GM21367 (cell line): ENCODE measurements around the gene RGS9.
"Not testable (repeated sequence)": the region's sequence is repeated elsewhere in the genome, so short reads cannot be mapped to it uniquely, and the experiment has no call there.

Experiments
- ATAC-seq: cut with Tn5 transposase; IDR thresholded peaks from one replicate; pipeline ENCODE4 v1.9.1; 2021; ENCODE audit not compliant: unreplicated experiment

RGS9 gene

DNA sequence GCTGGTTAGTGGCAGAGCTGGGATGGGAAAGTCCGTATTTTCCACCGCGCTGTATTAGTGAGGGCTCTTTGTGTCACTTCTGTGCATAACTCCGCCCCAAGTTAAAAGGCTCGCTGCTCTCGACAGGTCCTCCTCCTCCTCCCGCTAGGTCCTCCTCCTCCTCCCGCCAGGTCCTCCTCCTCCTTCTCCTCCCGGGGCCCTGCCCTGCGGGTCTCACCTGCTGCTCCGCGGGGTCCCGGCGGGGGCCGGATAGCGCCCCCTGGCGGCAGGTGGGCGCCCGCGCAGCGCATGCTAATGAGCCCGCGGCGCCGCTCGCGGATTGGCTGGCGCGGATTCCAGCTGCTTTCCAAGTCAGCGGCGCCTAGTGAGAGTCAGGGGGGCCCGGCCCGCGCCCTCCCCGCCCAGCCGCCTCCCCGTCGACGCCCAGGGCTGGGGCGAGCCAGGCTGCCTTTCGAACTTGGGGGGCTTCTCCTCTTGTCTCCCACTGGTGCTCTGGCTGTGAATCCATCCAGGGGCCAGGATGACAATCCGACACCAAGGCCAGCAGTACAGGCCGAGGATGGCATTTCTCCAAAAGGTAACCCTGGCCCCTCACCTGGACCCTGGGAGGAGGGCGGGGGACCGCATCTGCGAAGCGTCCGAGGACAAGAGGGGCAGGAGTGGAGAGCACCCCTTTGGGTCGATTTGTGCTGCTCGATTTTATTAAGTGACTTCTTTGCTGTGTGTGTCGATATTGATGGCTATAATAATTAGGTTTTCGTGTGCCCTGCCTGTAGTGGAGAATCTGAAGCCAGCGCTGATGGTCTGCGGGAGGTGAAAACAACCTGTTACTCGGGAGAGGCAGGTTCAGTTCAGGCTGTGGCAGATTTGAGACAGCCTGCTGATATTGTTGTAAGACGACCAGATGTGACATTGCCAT, at the start of gene RGS9:
Gene RGS9 (plus strand): TSS at position 350 of the 919 bp plus-strand sequence. CDS start 171 bp downstream, at position 521.
- peak; percentile 86 for ATAC-seq

DNA sequence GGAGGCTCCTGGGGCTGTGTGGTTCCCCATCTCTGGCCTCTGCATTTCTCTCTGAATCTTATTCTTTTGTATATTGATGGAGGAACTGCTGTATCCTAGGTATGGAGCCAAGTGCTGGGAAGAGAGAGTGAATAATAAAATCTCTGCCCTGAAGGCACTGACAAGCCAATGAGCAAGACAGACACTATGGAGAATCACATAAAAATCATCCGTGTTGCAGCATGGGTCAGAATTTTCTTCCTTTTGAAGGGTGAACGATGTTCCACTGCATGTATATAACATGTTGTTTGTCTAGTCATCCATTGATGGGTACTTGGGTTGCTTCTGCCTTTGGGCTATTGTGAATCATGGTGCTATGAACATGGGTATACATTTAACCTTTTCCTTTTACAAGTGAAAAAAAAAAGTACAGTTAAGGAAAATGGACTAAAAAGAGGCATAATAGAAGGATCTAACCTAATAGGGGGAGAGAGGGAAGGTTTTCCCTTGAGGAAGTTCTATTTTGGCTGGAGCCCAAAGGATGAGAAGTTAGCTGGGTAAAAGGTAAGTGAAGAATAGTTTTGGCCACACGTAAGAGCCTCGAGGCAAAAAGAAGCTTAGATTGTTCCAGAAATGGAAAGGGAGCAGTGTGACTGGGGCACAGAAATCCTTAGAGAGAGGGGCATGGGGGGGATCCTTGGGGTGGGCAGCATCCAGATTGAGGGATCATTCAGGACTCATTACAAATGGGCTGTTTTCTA, 48.4 kb upstream of the RGS9 start:
- ATAC-seq, result no peak

DNA sequence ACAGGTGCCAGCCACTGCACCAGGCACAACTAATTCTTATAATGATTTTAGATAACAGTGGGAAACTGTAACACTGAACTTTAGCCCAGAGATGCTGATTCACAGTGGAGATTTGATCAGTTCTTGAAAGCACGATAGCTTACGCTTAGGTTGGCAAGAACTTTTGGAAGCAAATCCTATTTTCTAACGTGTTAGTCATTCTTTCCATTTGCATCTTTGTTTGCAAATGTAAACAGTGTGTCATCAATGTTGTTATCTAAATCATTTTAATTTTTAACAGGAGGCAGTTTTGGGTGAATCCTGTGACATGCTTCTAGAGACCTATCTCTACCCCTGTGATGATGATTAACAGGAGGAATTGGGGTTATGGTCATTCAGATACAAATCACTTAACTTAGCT, 44.9 kb upstream of the RGS9 start:
- ATAC-seq, result no peak

DNA sequence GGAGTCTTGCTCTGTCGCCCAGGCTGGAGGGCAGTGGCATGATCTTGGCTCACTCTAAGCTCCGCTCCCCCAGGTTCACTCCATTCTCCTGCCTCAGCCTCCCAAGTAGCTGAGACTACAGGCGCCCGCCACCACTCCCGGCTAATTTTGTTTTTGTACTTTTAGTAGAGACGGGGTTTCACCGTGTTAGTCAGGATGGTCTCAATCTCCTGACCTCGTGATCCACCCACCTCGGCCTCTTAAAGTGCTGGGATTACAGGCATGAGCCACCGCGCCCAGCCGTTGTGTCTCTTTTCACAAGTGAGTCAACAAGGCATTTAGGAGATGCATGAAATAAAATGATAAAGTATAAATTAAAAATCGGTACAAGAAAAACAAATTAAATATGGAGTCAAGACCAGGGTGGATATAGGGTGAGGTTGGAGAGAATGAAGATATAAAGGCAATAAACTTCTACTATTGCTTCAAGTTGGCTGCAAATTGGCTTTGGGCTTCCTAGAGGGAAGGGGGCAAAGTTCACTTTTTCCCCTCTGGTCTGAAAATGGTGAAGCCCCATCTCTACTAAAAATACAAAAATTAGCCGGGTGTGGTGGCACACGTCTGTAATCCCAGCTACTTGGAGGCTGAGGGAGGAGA, 44.3 kb upstream of the RGS9 start:
- ATAC-seq, result not testable (repeated sequence)

DNA sequence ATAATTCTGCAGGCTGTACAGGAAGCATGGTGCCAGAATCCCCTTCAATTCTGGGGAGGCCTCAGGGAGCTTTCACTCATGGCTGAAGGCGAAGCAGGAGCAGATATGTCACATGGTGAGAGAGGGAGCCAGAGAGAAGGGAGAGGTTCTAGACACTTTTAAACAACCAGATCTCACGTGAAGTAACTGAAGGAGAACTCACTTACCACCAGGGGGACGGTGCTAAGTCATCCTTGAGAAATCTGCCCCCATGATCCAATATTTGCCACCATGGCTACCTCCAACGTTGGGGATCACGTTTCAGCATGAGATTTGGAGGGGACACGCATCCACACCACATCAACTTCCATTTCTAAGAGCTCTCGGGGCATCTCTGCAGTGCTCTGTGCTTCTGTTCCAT, 43.2 kb upstream of the RGS9 start:
- no peak for ATAC-seq

DNA sequence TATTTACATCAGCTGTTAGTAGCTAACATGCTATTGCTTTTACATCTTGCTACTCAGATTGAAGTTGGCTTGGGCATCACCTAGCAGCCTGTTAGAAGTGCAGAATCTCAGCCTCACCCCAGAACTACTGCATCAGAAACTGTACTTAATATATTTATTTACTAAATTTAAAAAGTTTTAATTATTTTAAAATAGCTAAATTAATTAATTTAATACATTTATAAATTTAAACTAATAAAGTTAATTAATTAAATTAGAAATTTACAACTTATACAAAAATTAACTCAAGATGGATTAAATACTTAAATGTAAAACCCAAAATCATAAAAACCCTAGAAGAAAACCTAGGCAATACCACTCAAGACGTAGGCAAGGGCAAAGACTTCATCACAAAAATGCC, 41.7 kb upstream of the RGS9 start:
- no peak for ATAC-seq

DNA sequence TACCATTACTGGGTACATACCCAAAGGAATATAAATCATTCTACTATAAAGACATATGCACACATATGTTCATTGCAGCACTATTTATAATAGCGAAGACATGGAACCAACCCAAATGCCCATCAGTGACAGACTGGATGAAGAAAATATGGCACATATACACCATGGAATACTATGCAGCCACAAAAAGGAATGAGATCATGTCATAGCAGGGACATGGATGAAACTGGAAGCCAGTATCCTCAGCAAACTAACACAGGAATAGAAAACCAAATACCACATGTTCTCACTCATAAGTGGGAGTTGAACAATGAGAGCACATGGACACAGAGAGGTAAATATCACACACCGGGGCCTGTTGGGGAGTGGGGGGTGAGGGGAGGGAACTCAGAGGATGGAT, 40.8 kb upstream of the RGS9 start:
- not testable (repeated sequence) for ATAC-seq

DNA sequence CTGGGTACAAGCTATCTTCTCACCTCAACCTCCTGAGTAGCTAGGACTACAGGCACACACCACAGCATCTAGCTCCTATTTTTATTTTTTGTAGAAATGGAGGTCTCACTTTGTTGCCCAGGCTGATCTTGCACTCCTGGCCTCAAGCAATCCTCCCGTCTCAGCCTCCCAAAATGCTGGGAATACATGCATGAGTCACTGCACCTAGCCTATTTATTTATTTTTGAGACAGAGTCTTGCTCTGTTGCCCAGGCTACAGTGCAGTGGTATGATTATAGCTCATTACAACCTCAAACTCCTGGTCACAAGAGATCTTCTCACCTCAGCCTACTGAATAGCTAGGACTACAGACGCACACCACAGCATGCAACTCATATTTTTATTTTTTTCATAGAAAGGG, 40.1 kb upstream of the RGS9 start:
- ATAC-seq, result no peak

DNA sequence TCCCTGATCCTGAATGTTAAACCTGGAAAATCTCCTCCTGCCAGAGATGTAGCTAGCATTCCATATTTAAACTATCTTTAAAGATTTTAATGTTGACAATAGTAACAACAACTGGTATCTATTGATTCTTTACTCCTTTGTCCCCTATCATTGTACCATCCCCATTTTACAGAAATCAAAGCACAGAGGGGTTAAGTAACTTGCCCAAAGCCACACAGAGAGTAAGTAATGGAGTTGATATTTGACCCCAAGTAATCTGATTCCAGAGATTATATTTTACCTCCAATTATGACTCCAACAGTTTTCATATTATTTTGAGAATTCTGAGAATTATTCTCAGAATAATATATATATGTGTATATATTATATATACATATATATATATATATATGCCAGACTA, 37.7 kb upstream of the RGS9 start:
- no peak for ATAC-seq

DNA sequence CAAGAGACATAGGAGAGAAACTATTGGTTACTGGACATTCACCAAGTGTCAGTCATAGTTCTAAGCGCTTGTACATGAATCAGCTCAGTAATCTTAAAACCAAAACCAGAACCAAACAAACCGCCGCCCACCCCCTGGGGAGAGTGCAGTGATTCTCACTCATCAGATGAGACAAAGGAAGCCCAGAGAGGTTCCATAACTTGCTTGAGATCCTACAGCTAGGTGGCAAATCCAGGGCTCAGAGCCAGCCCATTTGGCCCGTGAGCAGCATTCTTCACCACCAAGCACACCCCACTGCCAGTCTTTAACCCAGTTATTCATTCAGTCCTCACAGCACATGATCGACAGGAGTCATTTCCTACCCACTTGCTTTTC, 37.2 kb upstream of the RGS9 start:
- ATAC-seq, result peak; percentile 66

DNA sequence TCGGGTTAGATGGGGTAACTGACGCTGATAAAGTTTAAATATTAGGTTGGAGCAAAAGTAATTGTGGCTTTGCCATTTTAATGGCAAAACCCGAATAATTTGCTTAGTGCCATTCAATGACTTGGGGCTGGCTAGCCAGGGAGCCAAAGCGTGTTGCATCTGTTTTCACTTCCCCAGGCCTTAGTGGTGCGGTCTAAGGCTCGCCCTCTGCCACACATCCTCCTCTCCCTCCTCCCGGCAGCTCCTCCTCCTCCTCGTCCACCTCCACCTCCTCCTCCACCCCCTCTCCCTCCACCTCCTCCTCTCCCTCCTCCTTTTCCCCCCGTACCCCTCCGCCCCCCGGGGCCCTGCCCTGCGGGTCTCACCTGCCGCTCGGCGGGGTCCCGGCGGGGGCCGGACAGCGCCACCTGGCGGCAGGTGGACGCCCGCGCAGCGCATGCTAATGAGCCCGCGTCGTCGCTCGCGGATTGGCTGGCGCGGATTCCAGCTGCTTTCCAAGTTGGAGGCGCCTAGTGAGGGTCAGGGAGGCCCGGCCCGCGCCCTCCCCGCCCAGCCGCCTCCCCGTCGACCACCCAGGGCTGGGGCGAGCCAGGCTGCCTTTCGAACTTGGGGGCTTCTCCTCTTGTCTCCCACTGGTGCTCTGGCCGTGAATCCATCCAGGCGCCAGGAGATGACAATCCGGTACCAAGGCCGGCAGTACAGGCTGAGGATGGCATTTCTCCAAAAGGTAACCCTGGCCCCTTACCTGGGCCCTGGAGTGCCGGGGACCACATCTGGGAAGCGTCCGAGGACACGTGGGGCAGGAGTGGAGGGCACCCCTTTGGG, 36.6 kb upstream of the RGS9 start:
- ATAC-seq, result peak; percentile 70

DNA sequence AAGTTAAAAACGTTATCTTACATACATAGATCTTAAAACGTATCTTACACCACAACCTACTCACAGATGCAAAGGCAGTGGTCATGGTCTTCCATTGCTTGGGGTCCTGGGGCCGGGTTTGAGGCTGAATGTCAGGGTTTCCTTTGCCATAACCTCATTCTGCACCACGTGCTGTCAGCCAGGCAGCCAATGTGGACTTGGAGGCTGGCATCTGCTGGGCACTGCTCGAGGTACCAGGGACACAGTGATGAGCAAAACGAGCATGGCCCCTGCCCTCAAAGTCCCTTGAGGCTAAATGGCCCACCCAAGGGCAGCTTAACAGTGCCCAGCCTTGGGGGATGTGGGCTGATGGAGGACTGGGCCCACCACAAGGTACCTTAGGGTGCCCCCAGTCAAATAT, 35.8 kb upstream of the RGS9 start:
- ATAC-seq, result no peak

DNA sequence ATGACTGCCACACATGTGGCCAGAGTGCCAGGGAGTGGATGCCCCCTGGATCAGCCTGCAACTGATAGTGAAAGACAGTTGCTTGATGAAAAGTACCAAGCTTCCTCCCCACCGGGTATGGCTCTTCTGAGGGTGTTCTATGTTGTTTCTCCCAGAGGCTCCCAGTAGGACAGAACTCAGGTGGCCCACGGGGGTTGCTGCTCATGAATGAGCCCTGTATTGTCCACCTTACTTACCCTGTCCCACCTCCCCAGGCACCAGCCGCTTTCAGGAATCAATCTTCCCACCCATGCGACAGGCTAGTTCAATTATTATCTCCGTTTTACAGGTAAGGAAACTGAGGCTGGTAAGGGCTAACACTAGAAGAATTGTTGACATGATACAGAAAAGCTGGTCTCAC, 34.9 kb upstream of the RGS9 start:
- ATAC-seq, result no peak

DNA sequence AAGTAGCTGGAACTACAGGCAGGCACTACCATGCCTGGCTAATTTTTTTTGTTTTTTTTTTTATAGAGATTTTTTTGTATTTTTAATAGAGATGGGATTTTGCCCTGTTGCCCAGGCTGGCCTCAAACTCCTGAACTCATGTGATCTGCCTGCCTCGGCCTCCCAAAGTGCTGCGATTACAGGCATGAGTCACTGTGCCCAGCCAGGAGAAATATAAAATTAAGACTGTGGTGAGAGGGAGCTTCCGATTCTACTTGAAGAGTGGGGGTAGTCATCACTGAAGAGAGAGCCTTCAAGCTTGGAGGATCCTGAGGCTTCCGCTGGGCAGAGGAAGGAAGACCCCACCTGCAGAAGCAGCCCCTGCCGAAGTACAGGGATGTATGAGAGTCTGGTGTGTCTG, 34.4 kb upstream of the RGS9 start:
- ATAC-seq, result no peak

DNA sequence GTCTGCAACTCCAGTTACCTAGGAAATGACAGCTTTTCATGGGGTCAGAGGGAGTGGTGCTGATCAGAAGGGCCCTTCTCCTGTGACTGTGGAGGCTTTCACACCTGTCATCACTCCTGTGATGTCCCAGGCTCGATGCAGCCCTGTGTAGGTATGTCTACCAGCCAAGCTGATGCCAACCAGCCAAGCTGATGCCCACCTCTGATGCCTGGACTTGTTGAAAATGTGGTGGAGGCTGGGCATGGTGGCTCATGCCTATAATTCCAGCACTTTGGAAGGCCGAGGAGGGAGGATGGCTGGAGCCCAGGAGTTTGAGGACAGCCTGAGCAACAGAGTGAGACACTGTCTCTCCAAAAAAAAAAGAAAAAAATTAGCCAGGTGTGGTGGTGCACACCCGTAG, 33.7 kb upstream of the RGS9 start:
- ATAC-seq, result no peak

DNA sequence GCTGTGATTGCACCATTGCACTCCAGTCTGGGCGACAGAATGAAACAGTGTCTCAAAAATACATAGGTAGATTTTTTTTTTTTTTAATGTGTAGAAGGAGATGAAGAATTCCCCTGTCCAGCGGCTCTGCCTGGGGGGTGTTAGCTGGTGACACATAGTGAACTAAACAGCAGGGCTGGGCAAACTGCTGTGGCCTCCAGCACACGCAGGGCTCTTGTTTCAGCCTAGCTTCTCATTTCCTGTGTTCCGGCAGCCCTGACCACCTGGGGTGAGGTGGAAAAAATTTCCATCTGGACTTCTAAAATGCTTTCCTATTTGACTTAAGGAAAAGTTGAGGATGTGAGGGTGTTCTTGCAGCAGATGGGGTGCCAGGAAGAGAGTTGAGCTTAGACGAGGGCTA, 33.3 kb upstream of the RGS9 start:
- ATAC-seq, result no peak

DNA sequence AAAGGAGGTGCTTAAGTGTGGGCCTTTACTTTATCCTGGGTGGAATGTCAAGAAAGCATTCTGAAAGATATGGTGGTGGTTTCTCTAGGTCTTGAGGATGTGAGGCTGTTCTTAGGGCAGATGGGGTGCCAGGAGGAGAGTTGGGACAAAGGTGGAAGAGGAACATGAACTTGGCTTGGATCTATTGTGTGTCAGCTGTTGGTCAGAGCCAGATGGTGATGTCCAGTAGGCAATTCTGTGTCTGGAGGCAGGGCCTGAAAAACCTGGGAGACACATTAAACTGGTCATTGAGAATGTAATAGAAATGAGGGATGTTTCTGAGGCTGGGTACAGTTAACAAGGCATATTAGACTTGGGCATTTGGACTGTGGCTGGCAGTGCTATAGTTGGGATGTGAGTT, 32.6 kb upstream of the RGS9 start:
- ATAC-seq, result no peak

DNA sequence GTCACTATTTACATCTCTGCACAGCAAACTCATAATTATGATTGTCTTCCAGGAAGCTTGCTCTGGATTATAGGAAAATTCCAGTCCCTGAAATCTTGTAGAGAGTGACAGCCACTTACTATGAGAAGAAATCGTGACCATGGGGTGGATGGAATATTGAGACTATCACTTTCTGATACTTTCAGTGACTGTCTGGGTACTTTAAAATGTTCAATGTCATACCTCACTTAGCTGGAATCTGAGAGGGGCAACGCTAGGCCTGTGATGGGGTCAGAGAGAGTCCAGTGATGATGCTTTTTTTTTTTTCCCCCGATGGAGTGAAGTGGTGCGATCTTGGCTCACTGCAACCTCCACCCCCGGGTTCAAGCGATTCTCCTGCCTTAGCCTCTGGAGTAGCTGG, 32.2 kb upstream of the RGS9 start:
- ATAC-seq, result no peak

DNA sequence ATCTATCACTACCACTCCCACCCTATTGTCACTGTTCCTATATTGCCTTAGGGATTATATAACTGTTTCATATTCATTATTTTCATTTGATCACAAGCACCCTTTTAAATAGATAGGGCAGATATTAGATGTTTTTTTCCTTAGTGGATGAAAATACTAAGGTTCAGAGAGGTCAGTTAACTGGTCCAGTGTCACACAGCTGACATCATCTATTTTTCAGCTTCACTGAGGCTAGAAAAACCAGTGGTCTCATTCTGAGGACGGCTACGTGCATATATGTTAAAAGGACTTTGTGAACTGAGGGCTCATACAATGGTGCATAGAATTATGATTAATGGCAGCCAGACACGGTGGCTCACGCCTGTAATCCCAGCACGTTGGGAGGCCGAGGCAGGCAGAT, 29.0 kb upstream of the RGS9 start:
- no peak for ATAC-seq

DNA sequence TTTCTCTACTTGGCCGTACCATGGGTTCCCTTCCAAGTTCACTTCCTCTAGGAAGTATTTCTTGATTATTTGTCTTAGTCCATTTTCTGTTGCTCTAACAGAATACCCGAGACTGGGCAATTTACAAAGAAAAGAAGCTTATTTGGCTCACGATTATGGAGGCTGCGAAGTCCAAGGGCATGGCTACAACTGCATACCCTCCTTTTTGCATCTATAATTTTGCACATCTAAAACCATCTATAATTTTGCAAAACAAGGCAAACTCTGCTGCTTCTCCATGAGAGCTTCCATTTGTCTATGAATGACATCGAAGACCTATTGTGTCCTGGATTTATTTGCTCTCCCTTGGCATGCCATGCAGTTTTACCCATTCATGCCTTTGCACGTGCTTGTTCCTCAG, 27.6 kb upstream of the RGS9 start:
- no peak for ATAC-seq
